GM18526 (cell line): ENCODE data around the gene NUTM2D.
"Not testable (repeated sequence)": the region's sequence is repeated elsewhere in the genome, so short reads cannot be mapped to it uniquely, and the experiment has no call there.

Experiments
- POLR2A ChIP-seq: IDR thresholded peaks from 3 replicates; pipeline ENCODE4 v1.6.1; 2011; ENCODE audit not compliant: insufficient read length; ENCODE audit errors: extremely low read depth

NUTM2D gene

GRCh38 chr10:87357444-87357843 is at the start of gene NUTM2D:
NUTM2D (plus strand) TSS chr10:87357744; CDS start chr10:87358266, 522 bp downstream.
- not testable (repeated sequence) for TF ChIP-seq POLR2A

- peak; percentile 26 for TF ChIP-seq POLR2A
These were observed 15.3 kb upstream of the NUTM2D start for GRCh38 chr10:87342249-87342710.
